Rectal smooth muscle tissue (tissue), 1 donor: ENCODE results near the gene ADH5.
"Not testable (repeated sequence)": the region's sequence is repeated elsewhere in the genome, so short reads cannot be mapped to it uniquely, and the experiment has no call there.

Source experiments
- H3K27ac ChIP-seq: one replicate; pipeline ENCODE4 v1.7.0; 2013; ENCODE audit warnings: low read depth, low read length, inconsistent platforms
- H3K27me3 ChIP-seq: one replicate; pipeline ENCODE4 v1.7.0; 2013; ENCODE audit warnings: low read length; ENCODE audit not compliant: control insufficient read depth, insufficient read depth
- H3K36me3 ChIP-seq: one replicate; pipeline ENCODE4 v1.7.0; 2013; ENCODE audit warnings: low read length; ENCODE audit not compliant: control insufficient read depth, insufficient read depth
- H3K4me1 ChIP-seq: one replicate; pipeline ENCODE4 v1.7.0; 2013; ENCODE audit warnings: low read length; ENCODE audit not compliant: control insufficient read depth, insufficient read depth
- H3K4me3 ChIP-seq: one replicate; pipeline ENCODE4 v1.7.0; 2013; ENCODE audit warnings: low read length
- H3K9ac ChIP-seq: one replicate; pipeline ENCODE4 v1.7.0; 2013; ENCODE audit warnings: low read length

Gene ADH5

DNA sequence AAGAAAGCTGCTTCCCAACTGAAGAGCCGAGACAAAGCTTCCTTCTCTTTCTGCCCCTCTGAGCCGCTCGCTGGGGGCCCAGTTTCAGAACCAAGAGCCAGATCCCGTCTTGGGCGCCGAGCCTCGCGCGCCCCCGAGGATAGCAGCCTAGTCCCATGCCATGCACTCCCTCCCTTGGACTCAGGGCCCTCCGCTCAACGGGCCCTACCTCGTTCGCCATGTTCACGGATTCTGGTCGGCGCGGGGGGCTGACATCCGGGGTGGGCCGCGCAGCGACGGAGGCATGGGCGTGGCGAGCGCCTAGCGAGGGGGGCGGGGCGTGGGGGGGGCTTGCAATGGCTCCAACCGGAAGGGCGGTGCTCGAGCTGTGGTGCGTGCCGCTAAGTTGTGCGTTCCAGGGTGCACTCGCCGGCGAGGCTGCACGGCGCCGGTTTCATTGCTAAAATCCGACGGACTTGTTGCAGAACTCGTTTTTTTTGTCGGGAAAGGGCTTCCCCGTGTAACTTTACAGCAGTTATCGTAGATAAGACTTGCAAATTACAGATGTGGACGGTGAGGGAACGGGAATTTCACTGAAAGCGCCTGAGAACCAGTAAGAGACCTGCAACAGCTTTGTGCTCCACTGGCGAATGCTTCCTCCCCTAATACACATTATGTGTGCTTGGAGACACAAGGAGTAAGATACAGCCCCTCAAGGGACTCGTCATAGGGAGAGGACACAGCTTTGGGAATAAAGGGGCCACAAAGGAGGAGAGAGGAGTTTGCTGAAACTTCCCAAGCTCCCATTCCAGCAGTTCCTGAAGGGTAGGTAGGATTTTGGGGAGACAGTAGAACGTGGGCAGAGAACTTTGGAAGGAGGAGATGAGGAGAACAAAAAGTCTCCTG, at the start of gene ADH5:
Gene ADH5 (minus strand): TSS at position 308 of the 885 bp plus-strand sequence. CDS start 88 bp downstream, at position 220.
- Histone ChIP-seq H3K27ac (peak within 1 kb of the TSS; percentile 96), H3K27me3 (no peaks in the 10 kb centered on the region), H3K4me1 (peaks cover 3% of the 10 kb centered on the region), H3K36me3 (peaks cover 11% of the 10 kb centered on the region), H3K4me3 (peak within 1 kb of the TSS; percentile 84), H3K9ac (peak within 1 kb of the TSS; percentile 90)

DNA sequence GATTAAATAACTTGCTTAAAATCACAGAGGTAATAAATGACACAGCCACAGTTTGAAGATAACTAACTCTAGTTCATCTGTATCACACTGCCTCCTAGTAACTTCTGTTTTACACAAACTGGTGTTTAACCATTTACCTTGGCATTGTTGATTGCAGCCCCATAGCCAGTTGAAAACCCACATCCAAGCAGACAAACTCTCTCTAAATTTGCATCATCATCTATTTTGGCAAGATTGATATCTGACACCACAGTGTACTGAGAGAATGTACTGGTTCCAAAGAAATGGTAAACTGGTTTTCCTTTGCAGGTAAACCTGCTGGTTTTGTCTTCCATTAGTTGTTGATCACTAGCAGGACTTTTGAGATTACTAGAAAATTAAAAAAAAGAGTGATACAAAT, 47.7 kb upstream of the ADH5 start:
- no peaks in the 10 kb centered on the region for H3K36me3 ChIP-seq
- H3K27me3 ChIP-seq = no peaks in the 10 kb centered on the region
- no peak overlapping the region for H3K4me3 ChIP-seq
- no peaks in the 10 kb centered on the region for H3K4me1 ChIP-seq
- H3K27ac ChIP-seq = no peak overlapping the region
- H3K9ac ChIP-seq = no peak overlapping the region

DNA sequence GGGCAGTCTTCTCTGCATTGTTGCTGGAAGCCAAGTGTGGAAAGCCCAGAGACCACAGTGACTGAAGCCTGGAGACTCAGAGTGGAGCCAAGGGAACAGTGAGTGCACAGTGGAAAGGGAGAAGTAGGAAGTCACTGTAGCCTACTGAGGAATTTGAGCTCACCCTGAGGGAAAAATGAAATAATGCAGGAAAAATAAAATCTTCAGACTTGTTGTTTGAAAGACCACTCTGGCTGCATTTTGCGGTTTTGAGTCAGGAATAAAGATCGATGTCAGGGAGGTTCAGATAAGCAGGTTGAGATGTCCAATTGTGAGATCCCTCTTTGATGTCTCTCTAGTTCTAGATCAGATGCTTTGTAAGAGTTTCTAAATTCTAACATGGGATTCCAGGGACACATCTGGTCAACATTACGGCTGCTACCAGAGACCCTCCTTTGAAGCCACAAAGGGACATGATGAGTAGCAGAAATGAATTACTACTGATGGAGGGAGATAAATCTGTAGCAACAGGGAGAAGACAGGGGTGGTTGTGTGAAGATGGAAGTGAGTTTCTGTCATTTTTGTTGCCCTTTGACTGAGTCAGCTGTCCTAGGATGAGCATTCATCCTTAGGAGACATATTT, 47.1 kb upstream of the ADH5 start:
- Histone ChIP-seq H3K27me3 (no peaks in the 10 kb centered on the region), H3K36me3 (no peaks in the 10 kb centered on the region), H3K4me3 (no peak overlapping the region), H3K4me1 (no peaks in the 10 kb centered on the region), H3K9ac (no peak overlapping the region), H3K27ac (no peak overlapping the region)

DNA sequence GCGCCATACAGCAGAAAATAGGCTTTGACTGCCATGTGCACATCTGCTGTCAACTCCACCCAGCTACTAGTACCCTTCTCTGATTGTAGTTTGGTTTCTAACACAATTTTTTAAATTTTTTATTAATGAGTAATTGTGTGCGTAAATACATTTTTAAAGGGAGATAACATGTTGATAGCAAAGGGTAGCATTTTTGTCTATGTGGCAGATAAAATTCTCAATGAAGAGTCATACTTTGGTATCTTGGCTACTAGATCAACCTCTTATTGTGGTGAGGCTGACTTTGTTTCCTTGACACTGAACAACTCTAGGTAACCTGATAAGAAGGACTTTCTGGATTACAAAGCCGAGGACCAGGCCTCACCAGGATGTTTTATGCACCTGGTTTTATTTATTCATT, 46.0 kb upstream of the ADH5 start:
- Histone ChIP-seq H3K4me3 (no peak overlapping the region), H3K27ac (no peak overlapping the region), H3K9ac (no peak overlapping the region), H3K36me3 (no peaks in the 10 kb centered on the region), H3K27me3 (no peaks in the 10 kb centered on the region), H3K4me1 (no peaks in the 10 kb centered on the region)

DNA sequence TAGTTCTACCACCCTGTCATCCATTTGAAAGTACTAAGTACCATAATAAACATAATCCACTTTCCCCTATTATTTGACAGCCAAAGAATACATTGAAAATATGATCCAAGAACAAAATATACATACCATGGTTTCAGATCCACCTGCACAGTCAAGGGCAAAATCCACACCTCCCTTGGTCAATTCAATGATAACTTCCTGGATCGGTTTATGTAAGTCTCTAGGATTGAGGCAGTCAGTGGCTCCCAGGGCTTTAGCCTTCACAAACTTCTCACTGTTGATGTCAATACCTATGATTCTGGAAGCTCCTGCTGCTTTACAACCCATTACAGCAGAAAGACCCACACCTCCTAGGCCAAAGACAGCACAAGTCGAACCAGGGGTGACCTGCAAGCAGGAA, 42.8 kb upstream of the ADH5 start:
- H3K4me1 ChIP-seq = no peaks in the 10 kb centered on the region
- H3K27me3 ChIP-seq = no peaks in the 10 kb centered on the region
- H3K27ac ChIP-seq = no peak overlapping the region
- no peak overlapping the region for H3K4me3 ChIP-seq
- H3K9ac ChIP-seq = no peak overlapping the region
- no peaks in the 10 kb centered on the region for H3K36me3 ChIP-seq

DNA sequence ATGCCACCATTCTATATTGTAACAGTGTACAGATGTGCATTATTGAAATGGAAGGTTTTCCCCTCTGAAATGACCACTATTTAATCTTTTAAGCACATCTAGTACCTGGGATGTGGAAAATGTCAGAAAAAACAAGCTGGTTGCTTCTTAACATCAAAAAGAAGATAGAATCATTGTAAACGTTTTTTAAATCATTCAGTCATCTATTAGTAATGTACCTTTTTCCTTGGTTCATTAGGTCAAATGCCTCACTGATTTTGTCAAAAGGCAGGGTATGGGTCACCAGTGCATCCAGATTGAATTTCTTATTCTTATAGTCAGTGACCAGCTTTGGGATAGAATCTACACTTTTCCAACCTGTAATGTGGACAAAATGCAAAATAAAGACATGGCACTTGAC, 37.8 kb upstream of the ADH5 start:
- no peaks in the 10 kb centered on the region for H3K36me3 ChIP-seq
- no peak overlapping the region for H3K9ac ChIP-seq
- no peaks in the 10 kb centered on the region for H3K27me3 ChIP-seq
- H3K4me1 ChIP-seq = no peaks in the 10 kb centered on the region
- no peak overlapping the region for H3K27ac ChIP-seq
- no peak overlapping the region for H3K4me3 ChIP-seq

DNA sequence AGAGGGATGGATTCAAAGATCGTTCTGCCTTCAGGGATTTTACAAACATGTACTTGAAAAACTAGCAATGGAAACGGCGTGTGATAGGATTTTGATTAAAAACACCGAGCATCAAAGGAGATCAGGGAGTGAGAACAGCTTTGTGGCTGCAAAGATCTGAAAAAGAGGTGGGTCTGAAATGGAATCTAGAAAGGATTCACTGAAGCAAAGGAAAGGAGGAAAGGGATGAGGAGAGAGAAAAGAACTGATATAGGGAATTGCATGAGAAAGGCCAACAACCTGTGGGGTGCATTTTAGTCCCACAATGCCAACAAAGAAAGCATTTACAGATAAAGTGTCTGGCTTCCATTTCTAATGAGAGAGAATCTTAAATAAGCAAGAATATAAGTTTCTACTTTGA, 32.4 kb upstream of the ADH5 start:
- Histone ChIP-seq H3K27me3 (no peaks in the 10 kb centered on the region), H3K9ac (no peak overlapping the region), H3K27ac (no peak overlapping the region), H3K36me3 (no peaks in the 10 kb centered on the region), H3K4me1 (no peaks in the 10 kb centered on the region), H3K4me3 (no peak overlapping the region)

DNA sequence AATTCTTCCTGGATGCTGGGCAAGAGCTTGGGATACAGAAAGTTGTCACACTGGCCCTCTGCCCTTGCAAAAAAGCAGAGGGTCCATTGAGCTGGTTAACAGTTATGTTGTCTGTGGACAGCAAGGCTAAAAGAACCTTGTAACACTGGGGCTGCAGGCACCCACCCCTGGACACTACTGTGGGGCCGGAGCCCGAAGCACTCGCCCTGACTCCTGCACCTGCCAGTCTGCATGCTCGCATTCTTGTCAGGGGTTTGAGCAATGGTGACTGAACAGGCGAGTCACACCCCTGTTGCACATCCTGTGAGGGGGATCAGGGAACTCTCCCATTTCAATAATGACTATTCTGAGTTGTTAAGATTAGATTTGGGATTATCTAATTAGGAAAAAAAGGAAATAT, 31.9 kb upstream of the ADH5 start:
- Histone ChIP-seq H3K36me3 (no peaks in the 10 kb centered on the region), H3K27ac (no peak overlapping the region), H3K4me3 (no peak overlapping the region), H3K27me3 (no peaks in the 10 kb centered on the region), H3K9ac (no peak overlapping the region), H3K4me1 (no peaks in the 10 kb centered on the region)

DNA sequence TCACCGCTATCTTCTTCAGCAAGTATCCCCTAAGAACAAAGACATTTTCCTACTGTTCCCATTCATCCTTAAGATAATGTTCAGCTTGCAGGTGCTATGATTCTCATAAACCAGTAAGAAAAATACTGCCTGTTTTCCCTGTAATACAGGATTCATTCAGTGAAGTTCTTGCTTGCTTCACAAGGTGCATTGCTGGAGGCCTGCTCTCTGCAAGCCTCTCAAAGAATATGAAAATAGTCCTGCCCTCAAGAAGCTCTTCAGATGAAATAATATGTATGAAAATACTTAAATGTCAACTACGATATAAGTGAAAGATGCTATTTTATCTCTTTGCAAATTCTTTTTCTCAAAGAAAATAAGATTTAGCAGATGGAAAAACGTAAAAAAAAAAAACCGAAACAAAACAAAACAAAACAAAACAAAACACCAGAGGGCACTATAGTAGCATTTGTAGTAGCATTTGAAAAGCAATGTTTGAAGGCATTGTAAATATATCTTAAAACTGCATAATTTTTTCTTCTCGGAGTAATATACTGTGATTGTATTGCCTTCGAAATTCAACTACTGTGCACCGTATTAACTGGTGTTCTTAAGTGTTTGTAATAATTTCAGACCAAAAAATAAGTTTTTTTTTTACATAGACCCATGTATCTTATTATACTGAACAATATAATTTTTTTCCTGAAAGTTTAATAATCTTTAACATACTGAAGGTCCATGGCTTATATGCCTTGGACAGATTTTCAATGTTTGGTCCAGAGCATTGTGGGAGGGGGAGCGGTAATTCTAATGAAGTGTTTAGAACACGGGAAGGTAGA, 29.5 kb upstream of the ADH5 start:
- no peak overlapping the region for H3K27ac ChIP-seq
- no peaks in the 10 kb centered on the region for H3K4me1 ChIP-seq
- H3K9ac ChIP-seq = no peak overlapping the region
- H3K4me3 ChIP-seq = no peak overlapping the region
- H3K27me3 ChIP-seq = no peaks in the 10 kb centered on the region
- H3K36me3 ChIP-seq = no peaks in the 10 kb centered on the region

DNA sequence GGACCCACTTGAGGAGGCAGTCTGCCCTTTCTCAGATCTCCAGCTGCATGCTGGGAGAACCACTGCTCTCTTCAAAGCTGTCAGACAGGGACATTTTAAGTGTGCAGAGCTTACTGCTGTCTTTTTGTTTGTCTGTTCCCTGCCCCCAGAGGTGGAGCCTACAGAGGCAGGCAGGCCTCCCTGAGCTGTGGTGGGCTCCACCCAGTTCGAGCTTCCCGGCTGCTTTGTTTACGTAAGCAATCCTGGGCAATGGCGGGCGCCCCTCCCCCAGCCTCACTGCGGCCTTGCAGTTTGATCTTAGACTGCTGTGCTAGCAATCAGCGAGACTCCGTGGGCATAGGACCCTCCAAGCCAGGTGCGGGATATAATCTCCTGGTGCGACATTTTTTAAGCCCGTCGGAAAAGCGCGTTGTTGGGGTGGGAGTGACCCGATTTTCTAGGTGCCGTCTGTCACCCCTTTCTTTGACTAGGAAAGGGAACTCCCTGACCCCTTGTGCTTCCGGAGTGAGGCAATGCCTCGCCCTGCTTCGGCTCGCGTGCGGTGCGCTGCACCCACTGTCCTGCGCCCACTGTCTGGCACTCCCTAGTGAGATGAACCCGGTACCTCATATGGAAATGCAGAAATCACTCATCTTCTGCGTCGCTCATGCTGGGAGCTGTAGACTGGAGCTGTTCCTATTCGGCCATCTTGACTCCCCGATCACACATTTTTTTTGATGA, 28.7 kb upstream of the ADH5 start:
- H3K9ac ChIP-seq, H3K36me3 ChIP-seq, H3K27ac ChIP-seq, H3K4me3 ChIP-seq, H3K27me3 ChIP-seq, H3K4me1 ChIP-seq: not testable (repeated sequence)

DNA sequence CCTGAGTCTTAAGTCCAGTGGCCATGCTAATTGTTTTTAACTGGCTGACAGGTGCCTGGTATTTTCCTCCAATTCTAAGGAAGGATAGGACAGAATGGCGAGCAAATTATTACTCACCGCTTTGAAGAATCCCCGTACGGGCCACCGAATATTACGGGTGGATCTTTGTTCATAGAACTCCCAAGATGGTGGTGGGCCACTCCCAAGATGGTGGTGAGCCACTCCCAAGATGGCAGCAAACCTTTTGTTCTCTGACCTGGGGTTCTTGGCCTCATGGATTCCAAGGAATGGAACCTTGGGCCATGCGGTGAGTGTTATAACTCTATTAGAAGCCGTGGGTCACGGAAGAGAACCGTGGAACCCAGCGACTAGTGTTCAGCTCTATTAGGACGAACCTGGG, 20.7 kb upstream of the ADH5 start:
- H3K4me3 ChIP-seq, H3K36me3 ChIP-seq, H3K4me1 ChIP-seq, H3K27me3 ChIP-seq, H3K27ac ChIP-seq, H3K9ac ChIP-seq: not testable (repeated sequence)

DNA sequence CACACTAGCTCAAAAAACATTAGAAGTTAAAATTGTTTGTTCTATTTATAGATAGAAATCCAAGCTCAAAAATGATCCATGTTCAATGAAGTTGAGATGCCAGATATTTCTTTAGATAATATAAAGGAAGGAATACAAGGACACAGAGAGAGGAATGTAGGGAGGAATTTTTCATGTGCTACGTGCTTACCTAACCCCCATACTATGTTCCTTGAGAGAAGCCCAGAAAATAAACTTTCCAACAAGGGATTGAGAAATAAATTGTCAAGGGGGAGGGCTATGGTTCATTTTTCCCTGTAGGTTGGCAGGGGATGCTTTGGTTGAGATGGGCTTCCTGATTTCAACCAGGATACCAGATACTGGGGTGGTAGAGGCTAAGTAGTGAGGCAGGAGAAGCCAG, 15.6 kb upstream of the ADH5 start:
- H3K36me3 ChIP-seq = no peaks in the 10 kb centered on the region
- no peaks in the 10 kb centered on the region for H3K4me1 ChIP-seq
- H3K9ac ChIP-seq = no peak overlapping the region
- no peak overlapping the region for H3K4me3 ChIP-seq
- no peaks in the 10 kb centered on the region for H3K27me3 ChIP-seq
- no peak overlapping the region for H3K27ac ChIP-seq
